Sciatic nerve (tissue), 2 donors: ENCODE data around the gene TMEM220. TPM values are rescaled to one million over a fixed set of nuclear protein-coding genes. Genes with fewer than 3 reads are reported as not detected.
A peak's percentile ranks its signal among the peaks of the same experiment; 100 is the strongest.
"Not testable (repeated sequence)": the region's sequence is repeated elsewhere in the genome, so short reads cannot be mapped to it uniquely, and the experiment has no call there.

ENCODE experiments used
- ATAC-seq: fragments of 200-7000 bp; cut with Tn5 transposase; one replicate; pipeline ENCODE4 v1.9.1; 2020; ENCODE audit warnings: mild to moderate bottlenecking, moderate library complexity
- DNase-seq: peaks from one replicate; pipeline ENCODE4 v3.0.0-alpha.2; 2020; ENCODE audit warnings: low spot score
- intact Hi-C: fragments of 100-400 bp; cut with DNase I; formaldehyde crosslinking; loops from one replicate; pipeline ENCODE4 v1.14.2; 2022
- total RNA-seq: library from RNA; stranded (reverse); fragmentation: NEBNext Ultra II Directional; extraction: Animal tissue kit (Norgen Biotek cat#: 25700); gene quantifications from one replicate; pipeline ENCODE4 v1.2.1, GENCODE V29; 2021
- donor health status: DM: no; HTN: no; CAD: no.
- donor health status: DM: no; HTN: no; CAD: no.

TMEM220 gene
- total RNA-seq, 1 donor from 2014 or later = 10.3 TPM

DNA sequence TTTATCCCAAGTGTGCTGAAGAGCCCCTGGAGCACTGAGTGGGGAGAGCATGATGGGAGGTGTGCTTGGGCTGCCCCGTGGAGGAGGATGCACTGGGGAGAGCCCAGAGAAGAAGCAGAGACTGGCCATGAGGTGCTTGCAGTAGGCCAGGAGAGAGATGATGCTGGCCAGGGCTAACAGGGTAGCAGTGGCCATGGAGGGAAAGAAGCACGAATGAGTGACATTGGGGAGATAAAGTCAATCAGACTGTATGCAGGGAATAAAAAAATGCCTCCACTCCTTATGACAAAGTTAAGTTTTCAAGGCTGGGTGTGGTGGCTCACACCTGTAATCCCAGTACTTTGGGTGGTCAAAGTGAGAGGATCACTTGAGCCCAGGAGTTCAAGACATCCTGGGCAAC lies 5.4 kb upstream of the TMEM220 start:
- intact Hi-C loops = loop anchor here (5.0 kb wide), 1 partner anchor 112 kb away; no protein-coding TSS in a partner anchor
- ATAC-seq (no peak), DNase-seq (no peak)

DNA sequence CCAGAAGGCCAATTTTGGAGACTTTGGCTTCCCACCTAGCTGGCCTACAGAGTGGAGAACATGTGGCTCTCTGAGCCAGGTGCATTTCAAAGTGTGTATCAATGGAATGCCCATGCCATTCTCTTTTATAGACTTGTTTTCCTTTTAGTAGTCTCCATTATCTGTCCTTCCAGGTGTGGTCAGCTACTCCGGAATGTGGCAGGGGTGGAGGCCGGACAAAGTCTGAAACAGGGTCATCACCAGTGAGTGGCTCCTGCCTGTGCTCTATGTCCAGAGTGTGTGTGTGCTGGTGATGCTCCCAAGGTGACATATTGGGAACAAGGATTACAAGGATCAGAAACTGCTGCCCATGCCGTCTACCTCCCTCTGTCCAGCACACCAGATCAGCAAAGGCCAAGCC lies 3.8 kb upstream of the TMEM220 start:
- intact Hi-C loops = no loop called here
- DNase-seq = no peak

DNA sequence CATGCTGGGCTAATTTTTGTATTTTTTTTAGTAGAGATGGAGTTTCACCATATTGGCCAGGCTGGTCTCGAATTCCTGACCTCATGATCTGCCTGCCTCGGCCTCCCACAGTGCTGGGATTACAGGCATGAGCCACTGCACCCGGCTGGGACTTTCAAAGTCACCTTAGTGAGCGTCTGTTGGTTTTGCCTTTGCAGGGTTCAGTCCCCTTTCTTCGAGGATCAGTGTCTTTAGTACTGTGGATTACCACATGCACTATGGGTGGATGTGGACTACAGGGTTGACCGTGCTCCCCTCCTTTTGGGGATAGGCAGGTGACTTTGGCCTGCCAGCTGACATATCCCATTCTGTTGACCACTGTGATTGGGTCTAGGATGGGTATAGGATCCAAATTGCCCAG lies 2.3 kb upstream of the TMEM220 start:
- ATAC-seq, intact Hi-C loops, DNase-seq: not testable (repeated sequence)

More for the DNA sequence above, 3.8 kb upstream of the TMEM220 start:
- ATAC-seq = no peak

DNA sequence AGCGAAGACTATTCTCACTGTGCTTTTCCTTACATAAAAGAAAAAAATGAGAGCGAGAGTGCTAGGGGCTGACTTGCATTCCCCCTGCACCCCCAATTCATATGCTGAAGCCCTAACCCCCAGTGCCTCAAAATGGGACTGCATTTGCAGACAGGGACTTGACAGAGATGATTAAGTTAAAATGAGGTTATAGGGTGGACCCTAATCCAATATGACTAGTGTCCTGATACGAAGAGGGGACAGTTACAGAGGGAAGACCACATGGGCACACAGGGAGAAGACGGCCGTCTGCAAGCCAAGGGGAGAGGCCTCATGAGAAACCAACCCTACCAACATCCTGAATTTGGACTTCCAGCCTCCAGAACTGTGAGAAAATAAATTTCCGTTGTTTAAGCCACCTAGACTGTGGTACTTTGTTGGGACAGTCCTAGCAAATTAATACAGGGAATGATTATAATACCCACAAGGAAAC lies 1.6 kb upstream of the TMEM220 start:
- intact Hi-C loops = no loop called here
- ATAC-seq (no peak), DNase-seq (no peak)

DNA sequence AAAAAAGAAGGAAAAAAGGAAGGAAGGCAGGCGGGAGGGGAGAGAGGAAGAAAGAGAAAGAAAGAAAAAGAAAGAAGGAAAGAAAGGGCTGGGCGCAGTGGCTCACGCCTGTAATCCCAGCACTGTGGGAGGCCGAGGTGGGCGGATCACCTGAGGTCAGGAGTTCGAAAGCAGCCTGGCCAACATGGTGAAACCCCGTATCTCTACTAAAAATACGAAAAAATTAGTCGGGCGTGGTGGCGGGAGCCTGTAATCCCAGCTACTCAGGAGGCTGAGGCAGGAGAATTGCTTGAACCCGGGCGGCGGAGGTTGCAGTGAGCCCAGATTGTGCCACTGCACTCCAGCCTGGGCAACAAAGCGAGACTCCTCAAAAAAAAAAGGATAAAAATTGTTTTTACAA lies 424 bp upstream of the TMEM220 start:
- intact Hi-C loops, DNase-seq: not testable (repeated sequence)
- ATAC-seq = peak; percentile 8

DNA sequence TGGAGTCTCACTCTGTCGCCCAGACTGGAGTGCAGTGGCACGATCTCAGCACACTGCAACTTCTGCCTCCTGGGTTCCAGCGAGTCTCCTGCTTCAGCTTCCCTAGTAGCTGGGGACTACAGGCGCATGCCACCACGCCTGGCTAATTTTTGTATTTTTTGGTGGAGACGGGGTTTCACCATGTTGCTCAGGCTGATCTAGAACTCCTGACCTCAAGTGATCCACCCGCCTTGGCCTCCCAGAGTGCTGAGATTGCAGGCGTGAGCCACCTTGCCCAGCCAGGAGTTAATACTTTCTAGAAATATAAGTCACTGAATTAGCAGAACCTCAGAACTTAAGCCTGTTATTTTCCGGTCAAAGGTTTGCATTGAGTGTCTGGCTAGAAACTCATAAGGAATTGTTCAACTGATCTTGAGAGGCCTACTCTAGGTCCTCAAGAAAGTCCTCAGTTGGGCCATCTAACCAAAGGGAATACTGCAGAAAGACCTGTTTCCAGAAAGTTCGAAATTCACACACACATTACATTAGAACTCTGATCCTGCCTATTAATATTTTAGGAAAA lies 1.4 kb downstream of the TMEM220 start:
- intact Hi-C loops = no loop called here
- DNase-seq (no peak), ATAC-seq (no peak)

DNA sequence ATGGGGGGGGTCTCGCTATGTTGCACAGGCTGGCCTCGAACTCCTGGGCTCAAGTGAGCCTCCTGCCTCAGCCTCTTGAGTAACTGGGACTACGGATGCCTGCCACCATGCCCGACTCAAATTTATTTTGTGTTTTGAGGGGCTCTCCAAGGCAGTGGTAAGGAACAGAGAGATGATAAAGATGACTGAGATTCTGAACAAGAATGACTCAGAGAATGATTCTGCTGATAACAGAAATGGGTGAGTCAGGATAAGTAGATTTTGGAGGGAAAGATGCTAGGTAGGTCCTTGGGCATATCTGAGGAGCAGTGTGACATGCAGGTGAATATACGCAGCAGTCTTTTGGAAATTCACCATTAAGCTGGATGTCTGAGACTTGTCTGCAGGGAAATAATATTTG lies 2.6 kb downstream of the TMEM220 start:
- ATAC-seq (no peak), DNase-seq (no peak)
- intact Hi-C loops = no loop called here

DNA sequence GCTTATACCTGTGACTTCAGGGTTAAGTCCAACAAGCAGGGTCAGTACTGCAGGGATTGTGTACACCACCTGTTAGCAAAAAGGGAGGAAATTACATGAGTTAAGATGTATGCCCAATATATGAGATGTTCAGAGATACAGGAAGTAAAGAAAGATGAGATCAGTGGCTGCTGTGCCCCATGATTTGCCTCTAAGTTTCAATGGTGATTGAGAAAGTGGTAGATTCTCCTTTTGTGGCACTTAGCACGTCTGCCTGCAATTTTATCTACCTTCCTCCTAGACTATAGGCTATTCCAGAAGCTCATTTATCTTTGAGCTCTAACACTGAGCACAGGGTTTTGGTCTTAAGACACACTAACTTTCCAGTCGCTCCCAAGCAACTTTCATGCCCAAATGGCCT lies 3.6 kb downstream of the TMEM220 start:
- ATAC-seq = no peak
- intact Hi-C loops = no loop called here
- DNase-seq = no peak

DNA sequence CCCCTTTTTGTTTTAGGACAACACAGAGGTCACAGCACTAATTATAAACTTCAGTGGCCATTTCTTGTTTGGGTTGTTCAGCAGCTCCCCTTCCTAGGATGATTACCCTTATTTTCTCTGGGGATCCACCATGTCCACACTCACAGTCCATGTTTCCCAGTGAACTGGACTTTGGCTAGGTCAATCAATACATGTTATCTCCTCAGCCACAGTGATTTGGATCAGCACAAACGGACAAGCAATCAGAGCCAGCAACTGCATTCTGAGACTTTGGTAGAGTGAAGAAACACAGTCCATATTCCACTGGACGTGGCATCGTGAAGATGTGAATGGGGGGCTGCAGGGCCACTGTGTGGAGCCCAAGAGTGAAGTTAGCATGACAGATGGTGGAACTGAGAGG lies 4.6 kb downstream of the TMEM220 start:
- intact Hi-C loops = no loop called here
- ATAC-seq = no peak
- DNase-seq = no peak

DNA sequence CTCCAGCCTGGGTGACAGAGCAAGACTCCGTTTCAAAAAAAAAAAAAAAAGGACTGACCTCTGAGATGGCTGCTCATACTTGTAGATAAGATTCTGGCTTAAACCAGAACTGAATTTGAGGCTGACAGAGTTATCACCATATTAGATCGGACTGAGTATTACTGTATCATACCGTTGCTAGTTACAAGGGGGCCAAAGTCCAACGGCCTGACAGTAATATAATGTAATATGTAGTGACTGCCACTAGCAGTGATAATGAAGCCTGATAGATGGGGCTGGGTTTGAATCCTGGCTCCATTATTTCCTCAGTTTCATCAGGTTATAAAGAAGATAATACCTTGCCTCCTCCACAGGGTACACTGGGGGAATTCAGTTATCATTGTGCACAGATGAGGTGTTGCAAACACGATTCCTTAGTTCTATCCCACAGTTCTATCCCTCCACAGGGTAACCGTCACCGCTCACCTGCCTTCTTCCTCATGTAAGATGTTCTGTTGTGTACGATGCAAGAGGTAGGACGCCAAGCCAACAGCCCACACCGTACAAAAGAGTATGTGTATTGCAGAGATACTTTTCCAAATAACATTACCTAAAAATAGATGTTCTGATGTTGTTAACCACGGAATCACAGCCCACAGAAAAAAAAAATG lies 5.2 kb downstream of the TMEM220 start:
- ATAC-seq (no peak), DNase-seq (no peak)
- intact Hi-C loops = no loop called here

DNA sequence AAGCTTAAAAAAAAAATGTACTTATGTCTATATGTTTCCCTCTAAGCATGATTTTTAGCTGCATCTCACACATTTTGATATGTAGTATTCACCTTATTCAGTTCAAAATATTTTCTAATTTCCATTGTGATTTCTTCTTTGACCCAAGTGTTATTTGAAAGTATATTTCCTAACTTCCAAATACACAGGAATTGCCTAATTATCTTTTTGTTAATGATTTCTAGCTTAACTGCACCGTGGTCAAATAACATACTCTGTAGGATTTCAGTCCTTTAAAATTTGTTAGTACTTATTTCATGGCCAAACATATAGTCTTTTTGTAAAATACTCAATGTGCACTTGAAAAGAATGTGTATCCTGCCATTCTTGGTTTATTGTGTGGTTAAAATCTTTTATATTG lies 11.3 kb downstream of the TMEM220 start:
- no peak for ATAC-seq
- no peak for DNase-seq
- intact Hi-C loops = no loop called here

DNA sequence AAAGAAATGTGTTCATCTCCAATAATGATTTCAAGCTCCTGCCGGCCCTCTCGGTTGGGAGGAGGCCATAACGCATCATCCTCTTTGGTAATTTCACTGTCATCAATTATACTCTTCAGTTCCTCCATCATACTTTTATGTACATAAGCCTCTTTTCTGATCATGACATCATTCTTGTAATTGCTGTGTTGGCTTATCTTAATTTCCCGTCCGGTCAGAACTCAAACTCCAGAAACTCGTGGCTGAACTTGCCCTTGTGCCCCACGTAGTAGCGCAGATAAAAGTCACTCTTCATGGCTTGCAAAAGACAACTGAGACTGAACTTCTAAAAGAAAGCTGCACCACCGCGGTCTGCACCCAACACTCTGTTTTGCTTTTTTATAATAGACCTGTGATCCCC lies 13.6 kb downstream of the TMEM220 start:
- ATAC-seq (no peak), DNase-seq (no peak)
- intact Hi-C loops = no loop called here

DNA sequence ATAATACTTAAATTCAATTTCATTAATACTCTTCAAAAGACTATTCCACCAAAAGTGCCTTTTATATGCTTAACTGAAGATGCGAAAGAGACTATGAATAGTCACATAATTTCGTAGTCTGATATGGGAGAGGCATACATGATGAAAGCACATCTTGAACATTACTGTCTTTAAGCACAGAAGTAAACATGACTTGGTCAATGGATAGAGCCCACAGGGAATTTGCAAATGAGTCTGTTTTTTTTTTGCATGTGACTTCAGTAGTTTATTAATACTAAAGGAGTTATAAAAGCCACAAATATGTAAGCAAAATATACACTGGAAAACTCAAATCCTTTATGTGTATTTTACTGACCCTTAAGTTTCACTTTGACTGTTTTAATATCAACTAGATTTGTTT lies 16.5 kb downstream of the TMEM220 start:
- intact Hi-C loops = no loop called here
- no peak for ATAC-seq
- DNase-seq = no peak

DNA sequence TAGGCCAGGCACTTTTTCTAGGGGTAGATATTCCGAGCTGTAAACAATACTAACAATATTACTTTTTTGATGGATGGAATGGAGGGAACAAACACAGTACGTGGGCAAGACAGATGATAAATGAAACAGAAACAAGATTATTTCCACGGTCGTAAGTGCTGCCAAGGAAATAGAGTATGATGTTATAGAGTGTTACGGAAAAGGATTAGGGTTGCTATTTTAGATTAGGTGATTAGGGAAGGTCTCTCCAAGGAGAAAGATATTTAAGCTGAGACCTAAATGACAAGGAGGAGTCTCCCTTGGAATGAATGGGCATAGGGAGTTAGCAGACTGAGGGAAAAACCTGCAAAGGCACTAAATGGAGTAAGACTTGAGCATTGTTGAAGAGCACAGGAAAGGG lies 24.1 kb downstream of the TMEM220 start:
- no peak for DNase-seq
- ATAC-seq = no peak
- intact Hi-C loops = no loop called here

DNA sequence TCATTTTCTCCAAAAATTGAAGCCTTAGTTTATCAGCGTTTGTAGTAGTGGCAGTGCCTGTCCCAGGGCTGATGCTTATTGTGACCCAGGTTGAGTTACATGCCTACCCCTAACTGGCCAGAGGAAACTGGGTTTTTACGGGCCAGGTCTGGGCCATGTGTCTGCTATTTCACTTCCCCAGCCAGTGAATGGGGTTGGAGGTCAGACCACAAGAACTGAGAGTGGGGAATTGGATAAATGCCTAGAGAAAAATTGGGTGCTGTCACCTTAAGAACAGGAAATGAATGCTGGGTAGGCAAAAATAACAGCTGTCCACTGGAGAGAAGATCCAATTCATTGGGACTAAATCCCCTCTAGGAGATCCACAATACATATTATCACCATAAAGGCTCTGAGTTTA lies 27.2 kb downstream of the TMEM220 start:
- intact Hi-C loops = no loop called here
- ATAC-seq = no peak
- no peak for DNase-seq

DNA sequence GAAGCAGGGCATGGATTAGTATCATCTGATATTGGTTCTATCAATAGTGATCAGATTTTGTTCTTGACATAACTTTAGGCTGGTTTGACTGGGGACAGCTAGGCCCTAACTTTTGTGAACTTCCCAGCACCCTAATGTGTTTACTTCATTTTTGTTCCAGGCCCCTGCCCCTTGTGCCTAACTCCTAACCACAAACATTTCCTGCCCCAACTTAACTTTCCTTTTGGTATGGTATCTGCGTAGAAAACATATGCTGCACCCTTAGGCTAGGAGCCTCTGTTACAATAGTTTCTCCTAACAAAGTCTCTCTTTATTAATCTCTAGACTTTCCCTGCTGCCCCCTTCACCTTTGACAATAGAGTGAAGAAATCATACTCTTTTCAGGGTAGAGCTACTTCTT lies 30.0 kb downstream of the TMEM220 start:
- intact Hi-C loops = no loop called here

DNA sequence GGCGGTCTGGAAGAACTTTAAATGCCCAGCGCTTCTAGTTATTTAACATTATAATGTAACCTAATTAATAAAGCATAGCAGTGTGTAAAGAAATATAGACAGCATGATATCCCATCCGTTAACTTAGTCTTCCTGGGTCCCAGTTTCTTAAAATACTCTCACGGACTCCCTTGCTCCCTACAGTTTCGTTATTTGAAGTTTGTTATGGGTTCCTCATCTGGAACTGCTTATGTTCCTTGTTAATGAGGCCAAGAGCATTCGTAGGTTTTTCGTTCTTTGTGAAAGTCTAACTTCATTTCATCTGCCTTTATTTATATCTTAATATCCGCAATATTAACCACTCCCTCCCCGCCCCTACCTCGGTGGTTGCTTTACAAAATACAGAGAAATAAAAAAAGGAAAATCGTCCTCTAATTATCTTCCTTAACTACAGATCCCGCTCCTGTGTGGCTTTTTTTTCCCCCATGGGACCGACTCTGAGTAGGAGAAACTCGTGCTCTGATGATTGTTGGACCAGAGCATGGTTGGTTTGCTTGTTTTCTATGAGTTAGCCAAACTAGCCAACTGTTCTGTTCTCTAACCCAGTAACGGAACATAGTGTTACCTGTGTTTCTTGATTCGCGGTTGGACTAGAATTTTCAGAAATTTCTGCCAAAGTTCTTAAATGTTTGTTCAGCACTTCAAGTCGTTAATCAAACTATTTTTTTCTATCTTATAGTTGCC lies 31.6 kb downstream of the TMEM220 start:
- no peak for DNase-seq
- no peak for ATAC-seq
- intact Hi-C loops = no loop called here

More for the DNA sequence above, 30.0 kb downstream of the TMEM220 start:
- ATAC-seq = no peak
- no peak for DNase-seq

DNA sequence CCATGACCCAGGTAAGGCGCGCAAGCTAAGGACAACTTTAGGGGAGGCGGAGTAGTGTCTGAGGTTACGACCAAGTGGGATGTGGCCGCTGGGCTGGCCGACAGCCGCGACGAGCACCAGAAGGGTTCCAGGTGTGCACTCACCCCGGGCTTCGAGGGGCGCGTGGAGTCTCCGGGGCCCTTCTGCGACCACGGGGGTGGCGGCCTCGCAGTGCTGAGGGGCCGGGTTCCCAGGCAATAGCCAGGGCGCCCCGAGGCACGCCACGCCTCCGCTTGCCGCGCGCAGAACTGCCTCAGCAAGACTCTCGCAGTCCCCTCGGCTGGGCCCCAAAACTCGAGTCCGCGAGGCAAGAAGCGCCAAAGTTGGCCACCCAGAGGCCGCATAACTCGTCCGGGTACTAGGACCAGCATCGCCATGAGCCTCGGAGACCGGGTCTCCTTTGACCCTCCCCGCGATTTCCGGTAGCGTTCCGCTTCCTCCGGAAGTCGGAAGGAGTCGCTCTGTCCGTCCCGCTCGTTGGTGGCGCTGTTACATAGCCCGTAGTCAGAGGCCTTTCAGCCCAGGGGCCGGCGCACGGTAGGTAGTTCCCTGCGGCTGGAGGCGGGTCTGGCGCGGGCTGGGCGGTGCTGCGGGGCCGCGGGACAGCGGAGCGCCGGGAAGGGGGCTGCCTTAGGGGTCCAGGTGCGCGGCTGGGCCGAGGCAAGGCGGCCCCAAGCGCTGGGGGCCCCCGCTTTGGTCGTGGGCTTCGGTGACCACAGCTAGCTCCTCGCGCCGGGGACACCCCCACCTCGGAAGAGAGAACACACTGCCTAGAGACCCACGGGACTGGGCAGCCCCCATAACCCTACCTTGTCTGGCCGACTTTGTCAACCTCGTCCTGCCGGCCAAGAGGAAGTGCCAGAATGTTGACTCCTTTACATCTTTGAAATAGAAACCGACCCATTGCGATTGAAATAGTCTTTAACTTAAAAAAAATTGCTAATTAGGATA lies 32.4 kb downstream of the TMEM220 start, which contains the start of the genes ADPRM and SCO1:
Gene ADPRM, plus strand, starts transcription at position 503 of the 990 bp plus-strand sequence. CDS start 7,333 bp downstream, outside the sequence.
Gene SCO1, minus strand, starts transcription at position 442 of the 990 bp plus-strand sequence. Its CDS starts 26 bp downstream, at position 416.
- ATAC-seq (peak; percentile 99), DNase-seq (peak; percentile 96)
- intact Hi-C loops = no loop called here

DNA sequence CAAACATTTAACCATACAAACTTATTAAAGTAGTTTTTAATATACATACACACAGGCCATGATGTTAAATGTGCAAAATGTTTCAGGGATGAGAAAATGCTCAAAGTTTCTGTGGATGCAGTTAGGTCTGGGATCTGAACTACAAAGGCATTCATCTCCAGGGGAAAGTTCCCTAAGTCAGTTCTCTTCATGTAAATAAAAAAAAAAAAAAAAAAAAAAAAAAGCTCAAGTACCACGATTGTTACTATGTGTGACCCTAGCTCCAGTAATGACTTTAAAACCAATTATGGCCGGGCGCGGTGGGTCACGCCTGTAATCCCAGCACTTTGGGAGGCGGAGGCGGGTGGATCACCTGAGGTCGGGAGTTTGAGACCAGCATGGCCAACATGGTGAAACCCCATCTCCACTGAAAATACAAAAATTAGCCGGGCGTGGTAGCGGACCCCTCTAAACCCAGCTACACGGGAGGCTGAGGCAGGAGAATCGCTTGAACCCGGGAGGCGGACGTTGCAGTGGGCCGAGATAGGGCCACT lies 33.9 kb downstream of the TMEM220 start:
- DNase-seq, ATAC-seq, intact Hi-C loops: not testable (repeated sequence)
